GM20000 (cell line): ENCODE measurements around the gene OSBP2.

Source experiments
- DNase-seq: peaks from one replicate; pipeline ENCODE4 v3.0.0; 2012; ENCODE audit warnings: low spot score
- TF ChIP-seq, protein P1 (sequence below): IDR thresholded peaks from 2 replicates; pipeline ENCODE4 v1.5.1; 2012; ENCODE audit warnings: mild to moderate bottlenecking, control low read depth; ENCODE audit errors: extremely low read depth, missing control alignments

Gene OSBP2

DNA sequence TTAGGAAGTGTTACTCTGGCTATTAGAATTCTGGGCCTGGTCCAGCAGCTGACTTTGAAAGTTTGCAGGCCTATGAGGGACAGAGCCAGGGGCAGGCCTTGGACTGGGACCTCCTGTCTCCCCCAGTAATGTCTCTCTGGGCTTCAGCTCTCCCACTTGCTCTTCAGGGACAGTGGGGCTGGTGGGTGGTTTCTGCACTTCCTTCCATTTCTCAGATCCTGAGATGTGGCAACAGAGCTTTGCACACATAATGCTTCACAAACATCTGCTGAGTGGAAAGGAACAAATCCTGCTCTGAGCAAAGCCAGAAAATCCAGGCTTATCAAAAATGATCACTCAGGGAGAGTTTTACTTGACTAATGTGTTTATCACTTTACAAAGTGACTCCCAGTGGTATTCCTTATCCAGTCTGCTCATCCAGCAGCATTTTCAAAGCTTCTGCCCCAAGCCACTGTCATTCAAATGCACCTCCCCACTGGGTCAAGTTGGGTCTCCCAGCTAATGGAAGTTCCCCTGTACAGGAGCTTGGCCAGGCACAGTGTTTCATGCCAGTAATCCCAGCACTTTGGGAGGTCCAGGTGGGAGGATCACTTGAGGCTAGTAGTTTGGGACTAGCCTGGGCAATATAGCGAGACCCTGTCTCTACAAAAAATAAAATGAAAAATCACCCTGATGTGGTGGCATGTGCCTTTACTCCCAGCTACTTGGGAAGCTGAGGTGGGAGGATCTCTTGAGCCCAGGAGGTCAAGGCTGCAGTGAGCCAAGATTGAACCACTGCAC, 13.5 kb upstream of the OSBP2 start:
- TF ChIP-seq, protein P1, sequence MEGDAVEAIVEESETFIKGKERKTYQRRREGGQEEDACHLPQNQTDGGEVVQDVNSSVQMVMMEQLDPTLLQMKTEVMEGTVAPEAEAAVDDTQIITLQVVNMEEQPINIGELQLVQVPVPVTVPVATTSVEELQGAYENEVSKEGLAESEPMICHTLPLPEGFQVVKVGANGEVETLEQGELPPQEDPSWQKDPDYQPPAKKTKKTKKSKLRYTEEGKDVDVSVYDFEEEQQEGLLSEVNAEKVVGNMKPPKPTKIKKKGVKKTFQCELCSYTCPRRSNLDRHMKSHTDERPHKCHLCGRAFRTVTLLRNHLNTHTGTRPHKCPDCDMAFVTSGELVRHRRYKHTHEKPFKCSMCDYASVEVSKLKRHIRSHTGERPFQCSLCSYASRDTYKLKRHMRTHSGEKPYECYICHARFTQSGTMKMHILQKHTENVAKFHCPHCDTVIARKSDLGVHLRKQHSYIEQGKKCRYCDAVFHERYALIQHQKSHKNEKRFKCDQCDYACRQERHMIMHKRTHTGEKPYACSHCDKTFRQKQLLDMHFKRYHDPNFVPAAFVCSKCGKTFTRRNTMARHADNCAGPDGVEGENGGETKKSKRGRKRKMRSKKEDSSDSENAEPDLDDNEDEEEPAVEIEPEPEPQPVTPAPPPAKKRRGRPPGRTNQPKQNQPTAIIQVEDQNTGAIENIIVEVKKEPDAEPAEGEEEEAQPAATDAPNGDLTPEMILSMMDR: no peak
- DNase-seq: no peak

DNA sequence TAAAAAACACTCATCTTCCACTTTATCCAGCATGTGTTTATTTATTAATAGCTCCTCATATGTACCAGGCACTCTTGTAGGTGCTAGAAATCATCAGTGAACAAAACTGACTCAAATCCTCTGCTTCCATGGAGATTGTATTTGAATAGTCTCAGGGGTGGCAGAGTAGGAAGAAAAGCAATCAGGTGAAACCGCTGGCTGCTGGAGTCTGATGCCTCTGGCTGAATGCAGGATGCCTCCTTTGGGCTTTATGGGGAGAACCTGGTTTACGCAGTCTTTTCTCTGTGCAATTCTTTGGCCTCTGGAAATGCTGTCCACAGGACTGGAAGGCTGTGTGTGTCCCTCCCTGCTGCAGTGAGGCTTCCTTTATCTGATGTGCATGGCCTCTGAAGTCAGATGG, 12.8 kb upstream of the OSBP2 start:
- DNase-seq: no peak
- TF ChIP-seq, protein P1: no peak

DNA sequence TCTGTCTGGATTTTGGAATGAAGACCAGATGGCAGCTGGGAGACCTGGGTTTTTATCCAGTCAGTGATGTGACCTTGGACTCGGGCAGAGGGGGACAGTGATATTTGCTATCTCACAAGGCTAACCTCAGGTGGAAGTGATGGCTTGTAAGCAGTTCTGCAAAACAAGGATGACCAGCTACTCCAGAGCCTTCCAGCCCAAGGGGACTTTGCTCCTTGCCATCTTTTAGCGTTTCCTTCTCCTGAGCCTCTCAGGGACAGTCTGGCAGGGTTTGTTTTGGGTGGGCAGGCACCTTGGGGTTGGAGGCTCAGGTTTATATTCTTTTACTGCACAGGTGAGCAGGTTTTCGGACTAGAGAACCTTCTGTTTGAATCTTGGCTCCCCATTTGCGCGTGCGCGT, 9.5 kb upstream of the OSBP2 start:
- DNase-seq: no peak
- TF ChIP-seq, protein P1: no peak

DNA sequence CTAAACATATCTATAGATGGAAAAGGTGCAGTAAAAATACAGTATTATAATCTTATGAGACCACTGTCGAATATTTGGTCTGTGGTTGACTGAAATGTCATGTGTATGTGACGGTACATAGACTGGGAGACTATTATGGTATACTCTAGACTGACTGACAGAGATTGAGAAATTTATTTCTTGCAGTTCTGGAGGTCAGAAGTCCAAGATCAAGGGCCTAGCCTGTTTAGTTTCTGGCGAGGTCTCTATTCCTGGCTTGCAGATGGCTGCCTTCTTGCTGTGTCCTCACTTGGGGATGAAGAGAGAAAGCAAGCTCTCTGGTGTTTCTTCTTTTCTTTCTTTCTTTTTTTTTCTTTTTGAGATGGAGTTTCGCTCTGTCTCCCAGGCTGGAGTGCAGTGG, 7.3 kb upstream of the OSBP2 start:
- TF ChIP-seq, protein P1: no peak
- no peak for DNase-seq

DNA sequence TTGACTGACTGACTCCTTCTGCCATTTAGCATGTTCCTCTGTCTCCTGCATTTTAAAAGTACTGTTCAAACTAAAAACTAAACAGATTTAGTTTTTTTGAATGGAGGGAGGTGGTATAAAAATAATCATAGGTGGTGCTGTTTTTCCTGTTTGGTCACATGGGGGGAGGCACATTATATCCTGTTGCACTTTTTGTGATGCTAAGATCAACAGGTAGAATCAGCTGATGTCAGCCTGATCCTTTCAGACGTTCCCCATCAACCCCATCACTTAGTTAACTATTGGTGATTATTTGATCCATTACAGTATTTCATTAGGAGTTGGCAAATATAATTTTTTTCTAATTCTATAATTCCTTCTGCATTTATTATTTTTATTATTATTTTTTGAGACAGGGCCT, 5.1 kb upstream of the OSBP2 start:
- TF ChIP-seq, protein P1: no peak
- DNase-seq: no peak

DNA sequence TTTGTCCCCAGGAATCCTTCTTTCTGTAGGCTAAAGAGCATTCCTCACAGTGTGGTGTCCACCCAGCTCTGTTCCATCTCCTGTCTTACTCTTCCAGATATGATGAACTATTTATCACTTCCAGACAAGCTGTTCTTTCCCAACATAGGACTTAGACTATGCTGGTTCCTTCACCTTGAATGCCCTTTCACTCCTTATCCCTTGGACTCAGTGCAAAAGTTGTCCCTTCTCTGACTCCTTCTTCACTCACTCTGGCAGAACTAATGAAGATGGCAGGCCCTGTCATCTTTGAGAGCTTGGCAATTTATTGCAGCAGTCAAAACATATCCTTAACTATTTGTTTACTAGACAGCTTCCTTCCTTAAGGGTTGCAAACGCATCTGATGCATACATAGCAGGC, 3.5 kb upstream of the OSBP2 start:
- no peak for DNase-seq
- TF ChIP-seq, protein P1: no peak

DNA sequence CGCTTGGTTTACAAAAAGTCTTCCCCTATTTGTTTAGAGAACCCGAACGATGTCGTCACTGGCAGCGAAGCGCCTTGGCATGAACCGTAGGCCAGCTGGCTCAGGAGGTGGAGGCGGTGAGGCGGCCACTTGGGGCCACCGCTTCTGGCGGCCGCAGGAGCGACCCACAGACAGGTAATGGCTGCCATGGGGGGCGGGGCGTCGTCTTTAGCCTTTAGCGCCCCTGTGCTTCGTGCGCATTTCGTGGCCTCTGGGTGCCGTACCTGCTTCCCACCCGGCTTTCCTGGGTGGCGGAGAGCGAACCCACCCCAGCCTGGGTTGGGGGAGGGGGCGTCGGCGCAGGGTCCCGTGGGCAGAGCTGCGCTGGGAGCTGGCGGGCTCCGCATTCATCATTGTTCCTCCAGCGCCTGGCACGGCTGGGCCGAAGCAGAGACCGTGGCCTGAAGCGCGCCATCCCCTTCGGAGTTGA, 469 bp upstream of the OSBP2 start:
- peak; percentile 67 for DNase-seq
- TF ChIP-seq, protein P1: no peak
